A549 (cell line): Measurements from ENCODE around the gene DIP2C. TPM values are rescaled to one million over a fixed set of nuclear protein-coding genes. Genes with fewer than 3 reads are reported as not detected.

Experiments used
- ATAC-seq, 2 experiments: fragments of 200-7000 bp in 1 of 2; fragments of >200 bp in 1 of 2; cut with Nextera tagmentation in 1 of 2; cut with Tn5 transposase in 1 of 2; 3 replicates each; pipeline versions ENCODE4 v1.8.0 to v1.9.1; 2018 to 2020; ENCODE audit warnings: mild to moderate bottlenecking in 1 of 2, moderate library complexity in 1 of 2
- CTCF ChIA-PET: fragments of 300-600 bp; sonication (Branson Sonifier 250); formaldehyde crosslinking; extraction: SDS; loops from one replicate; lab custom pipeline; 2021; ENCODE audit warnings: antibody characterized with exemption, inconsistent platforms; lab: Yijun Ruan, JAX
- POLR2A ChIA-PET: fragments of 350-600 bp; formaldehyde crosslinking; extraction: SDS; loops from one replicate; lab custom pipeline; 2021; ENCODE audit warnings: antibody characterized with exemption, inconsistent platforms; lab: Yijun Ruan, JAX
- DNase-seq, 2 experiments: peaks; one replicate each; pipeline versions ENCODE4 v3.0.0 to v3.0.0-alpha.2; 2011 to 2016; ENCODE audit warnings: low read depth in 1 of 2, low spot score in 1 of 2
- FAIRE-seq: peaks from 2 replicates; lab custom pipeline; 2011; peaks lifted over from hg19 to GRCh38; lab: Jason Lieb, UNC
- H3K27ac ChIP-seq, 2 experiments: fragments of >200 bp; sonication (Bioruptor Twin); formaldehyde crosslinking; 3 replicates each; pipeline ENCODE4 v1.5.1; 2016 to 2017
- H3K4me1 ChIP-seq: fragments of >200 bp; sonication (Bioruptor Twin); formaldehyde crosslinking; 3 replicates; pipeline ENCODE4 v1.6.1; 2016
- H3K4me2 ChIP-seq: fragments of >200 bp; sonication (Bioruptor Twin); formaldehyde crosslinking; 3 replicates; pipeline ENCODE4 v1.6.1; 2016
- H3K4me3 ChIP-seq: fragments of >200 bp; sonication (Bioruptor Twin); formaldehyde crosslinking; 3 replicates; pipeline ENCODE4 v1.5.1; 2016
- H3K9me3 ChIP-seq: fragments of >200 bp; sonication (Bioruptor Twin); formaldehyde crosslinking; 3 replicates; pipeline ENCODE4 v1.6.1; 2016
- BHLHE40 ChIP-seq: IDR thresholded peaks from 2 replicates; pipeline ENCODE4 v1.6.1; 2012; ENCODE audit warnings: low read depth, low read length, inconsistent platforms
- CEBPB ChIP-seq, 2 experiments: fragments of >200 bp in 1 of 2; sonication (Bioruptor Twin) in 1 of 2; formaldehyde crosslinking in 1 of 2; IDR thresholded peaks; 2 replicates each; pipeline ENCODE4 v1.6.1; 2012 to 2016
- CHD2 ChIP-seq: fragments of 150-350 bp; IDR thresholded peaks from 2 replicates; pipeline ENCODE4 v1.6.1; 2014; ENCODE audit warnings: low read length; ENCODE audit not compliant: partially characterized antibody
- CHD4 ChIP-seq: fragments of 200-600 bp; sonication (generic); IDR thresholded peaks from 2 replicates; pipeline ENCODE4 v1.6.1; 2016; ENCODE audit warnings: antibody characterized with exemption, mild to moderate bottlenecking, borderline replicate concordance
- E2F6 ChIP-seq: IDR thresholded peaks from 2 replicates; pipeline ENCODE4 v1.6.1; 2012; ENCODE audit warnings: low read depth, borderline replicate concordance
- EP300 ChIP-seq, 2 experiments: fragments of >200 bp; sonication (Bioruptor Twin); formaldehyde crosslinking; IDR thresholded peaks; 2 replicates in 1 of 2; 3 replicates in 1 of 2; pipeline ENCODE4 v1.6.1; 2016 to 2017
- FOSB ChIP-seq: fragments of 250-450 bp; sonication (Bioruptor Pico); IDR thresholded peaks from 2 replicates; pipeline ENCODE4 v1.5.0; 2020; ENCODE audit warnings: mild to moderate bottlenecking, moderate library complexity
- FOXS1 ChIP-seq: fragments of 250-450 bp; sonication (Bioruptor Pico); IDR thresholded peaks from 2 replicates; pipeline ENCODE4 v1.5.0; 2020; ENCODE audit warnings: mild to moderate bottlenecking, moderate library complexity
- HOXB13 ChIP-seq: fragments of 250-450 bp; sonication (Bioruptor Pico); IDR thresholded peaks from 2 replicates; pipeline ENCODE4 v1.5.0; 2020; ENCODE audit warnings: low read depth, mild to moderate bottlenecking, moderate library complexity
- HOXB5 ChIP-seq: fragments of 250-450 bp; sonication (Bioruptor Pico); IDR thresholded peaks from 2 replicates; pipeline ENCODE4 v1.5.0; 2020; ENCODE audit warnings: mild to moderate bottlenecking, moderate library complexity
- JUN ChIP-seq, 2 experiments: fragments of >200 bp; sonication (Bioruptor Twin); formaldehyde crosslinking; IDR thresholded peaks; 2 replicates in 1 of 2; 3 replicates in 1 of 2; pipeline ENCODE4 v1.6.1; 2016 to 2017
- JUNB ChIP-seq: fragments of >200 bp; sonication (Bioruptor Twin); formaldehyde crosslinking; IDR thresholded peaks from 2 replicates; pipeline ENCODE4 v1.6.1; 2016
- KDM1A ChIP-seq: fragments of 200-600 bp; sonication (generic); IDR thresholded peaks from 2 replicates; pipeline ENCODE4 v1.6.1; 2016; ENCODE audit warnings: low read depth, mild to moderate bottlenecking
- MAZ ChIP-seq: fragments of 150-350 bp; IDR thresholded peaks from 2 replicates; pipeline ENCODE4 v1.6.1; 2014; ENCODE audit warnings: antibody characterized with exemption, low read depth, low read length, borderline replicate concordance
- NFE2L2 ChIP-seq: fragments of 150-350 bp; conservative IDR thresholded peaks from 2 replicates; pipeline ENCODE4 v1.6.1; 2014; ENCODE audit warnings: low read length
- PBX3 ChIP-seq: IDR thresholded peaks from 2 replicates; pipeline ENCODE4 v1.6.1; 2012
- POLR2AphosphoS2 ChIP-seq: conservative IDR thresholded peaks from 2 replicates; pipeline ENCODE4 v1.6.1; 2012; ENCODE audit warnings: low read length, improper control_type of control experiment, inconsistent platforms
- RCOR1 ChIP-seq: fragments of 150-350 bp; IDR thresholded peaks from 2 replicates; pipeline ENCODE4 v1.6.1; 2014; ENCODE audit warnings: antibody characterized with exemption, low read length, low read depth
- REST ChIP-seq: fragments of 200-600 bp; sonication (generic); IDR thresholded peaks from 2 replicates; pipeline ENCODE4 v1.6.1; 2016; ENCODE audit warnings: antibody characterized with exemption, mild to moderate bottlenecking, moderate library complexity
- RFX5 ChIP-seq: fragments of 450-650 bp; IDR thresholded peaks from 2 replicates; pipeline ENCODE4 v1.7.1; 2014; ENCODE audit warnings: antibody characterized with exemption, mild to moderate bottlenecking, moderate library complexity
- RNF2 ChIP-seq: fragments of 200-600 bp; sonication (generic); IDR thresholded peaks from 2 replicates; pipeline ENCODE4 v1.6.1; 2016; ENCODE audit warnings: low read depth, mild to moderate bottlenecking, antibody characterized with exemption, moderate library complexity, borderline replicate concordance
- TP53 ChIP-seq: fragments of 250-450 bp; sonication (Bioruptor Pico); IDR thresholded peaks from 2 replicates; pipeline ENCODE4 v1.5.0; 2021; ENCODE audit warnings: mild to moderate bottlenecking, moderate library complexity
- ZC3H11A ChIP-seq: fragments of 450-650 bp; IDR thresholded peaks from 2 replicates; pipeline ENCODE4 v1.6.1; 2014; ENCODE audit warnings: antibody characterized with exemption, mild to moderate bottlenecking
- ZFP36 ChIP-seq: fragments of 450-650 bp; IDR thresholded peaks from 2 replicates; pipeline ENCODE4 v1.6.1; 2014; ENCODE audit warnings: borderline replicate concordance; ENCODE audit not compliant: partially characterized antibody
- ZSCAN20 ChIP-seq: fragments of 250-450 bp; sonication (Bioruptor Pico); IDR thresholded peaks from 2 replicates; pipeline ENCODE4 v1.8.0; 2022; ENCODE audit warnings: mild to moderate bottlenecking, moderate library complexity
- WGBS: methylation state at CpG from one replicate; pipeline ENCODE4 v1.1.6; 2017; ENCODE audit errors: missing lambda C conversion rate; 5-methylcytosine and 5-hydroxymethylcytosine counted together
- polyA plus RNA-seq, 4 experiments: library from polyadenylated mRNA; depleted of rRNA in 3 of 4; stranded (reverse); fragments of >200 nt; fragmentation: RNase III in 1 of 4; extraction: RNeasy Plus Mini Kit Qiagen cat#74134 plus additional on column Dnase treatment in 1 of 4; gene quantifications; 2 replicates in 3 of 4; 3 replicates in 1 of 4; pipeline ENCODE4 v1.2.3, GENCODE V29; 2011 to 2017

The DIP2C gene
- polyA plus RNA-seq, 2 of the 4 experiments (the other 2 are of a cell fraction), result 3.7 to 5.0 TPM

DNA sequence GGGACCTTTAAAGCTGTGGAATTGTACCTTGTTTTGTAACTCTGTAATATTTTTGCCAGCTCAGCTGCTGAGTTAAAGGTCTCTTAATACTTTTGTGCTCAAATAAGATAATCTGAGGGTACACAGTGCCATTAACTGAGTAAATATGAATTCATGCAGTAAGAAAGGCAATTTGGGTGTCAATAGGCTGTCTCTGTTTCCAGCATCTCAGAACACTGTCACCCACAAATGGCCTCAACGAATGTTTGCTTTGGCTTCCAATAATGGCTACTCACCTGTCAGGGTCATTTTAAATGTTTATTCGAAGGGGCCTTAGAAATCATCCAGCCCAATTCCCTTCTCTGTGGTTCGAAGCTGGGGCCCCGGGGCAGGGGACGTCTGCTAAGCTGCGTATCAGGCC lies 328.8 kb downstream of the DIP2C start:
- H3K4me3 ChIP-seq, result no peak overlapping the region
- POLR2A ChIA-PET, result no interaction called here
- H3K27ac ChIP-seq, result no peak overlapping the region
- H3K4me1 ChIP-seq, result no peaks in the 10 kb centered on the region
- H3K4me2 ChIP-seq, result no peak overlapping the region
- H3K9me3 ChIP-seq, result no peaks in the 10 kb centered on the region
- FAIRE-seq, result no peak
- TF ChIP-seq NFE2L2 (no peak), PBX3 (no peak), TP53 (CRISPR knock-in tag) (no peak), EP300 (IDR thresholded peaks at IDR 0.05) (no peak), CHD2 (no peak), RNF2 (no peak), CHD4 (no peak), ZSCAN20 (CRISPR knock-in tag) (no peak), RCOR1 (no peak), ZC3H11A (no peak), ZFP36 (no peak), REST (no peak), JUN (IDR thresholded peaks at IDR 0.05) (no peak), MAZ (no peak), KDM1A (no peak)
- TF ChIP-seq, all 56 proteins: peak for 0
- ATAC-seq (no peak), DNase-seq (no peak)
- WGBS, result 87% methylated on average over 6 of the region's 6 CpGs
- CTCF ChIA-PET, result interaction anchor here (1.0 kb wide), 1 partner anchor 49 kb away, joined by 3 read pairs; no protein-coding TSS in a partner anchor

- Histone ChIP-seq H3K4me3 (no peak overlapping the region), H3K9me3 (no peaks in the 10 kb centered on the region), H3K4me2 (no peak overlapping the region), H3K27ac (no peak overlapping the region), H3K4me1 (no peaks in the 10 kb centered on the region)
- DNase-seq, result no peak
- TF ChIP-seq CEBPB (IDR thresholded peaks at IDR 0.05), result no peak
- no peak for TF ChIP-seq REST
- TF ChIP-seq JUNB, result no peak
- no peak for TF ChIP-seq E2F6
- TF ChIP-seq HOXB5 (CRISPR knock-in tag), result no peak
- TF ChIP-seq FOSB, result no peak
- no peak for TF ChIP-seq ZC3H11A
- no peak for TF ChIP-seq POLR2AphosphoS2
- no peak for TF ChIP-seq FOXS1 (CRISPR knock-in tag)
- TF ChIP-seq BHLHE40, result no peak
- no peak for TF ChIP-seq RFX5
- TF ChIP-seq MAZ, result no peak
- no peak for TF ChIP-seq HOXB13 (CRISPR knock-in tag)
- WGBS, result 94% methylated on average over 14 of the region's 14 CpGs
- ATAC-seq, result no peak
- CTCF ChIA-PET, result no interaction called here
- POLR2A ChIA-PET, result no interaction called here
- no peak for FAIRE-seq
Measured at GRCh38 chr10:359762-360161, 329.7 kb downstream of the DIP2C start.
